Esophagus mucosa (tissue), 1 donor: ENCODE results near the gene NLGN1. TPM values are rescaled to one million over a fixed set of nuclear protein-coding genes. Genes with fewer than 3 reads are reported as not detected.

Experiments used
- ATAC-seq: fragments of 200-7000 bp; cut with Tn5 transposase; one replicate; pipeline ENCODE4 v1.9.1; 2020
- total RNA-seq: library from RNA; stranded (reverse); gene quantifications from one replicate; pipeline ENCODE4 v1.2.4, GENCODE V29; 2023
- donor health status: DM: yes; HTN: yes; CAD: no.

NLGN1 gene
- total RNA-seq, 1 donor from 2014 or later = 0.44 TPM

- ATAC-seq = no peak
These were observed 705.3 kb downstream of the NLGN1 start for GRCh38 chr3:174102866-174103265.

GRCh38 chr3:174110761-174111160, 713.2 kb downstream of the NLGN1 start:
- ATAC-seq = no peak

GRCh38 chr3:174111776-174112175, 714.2 kb downstream of the NLGN1 start:
- ATAC-seq = no peak

GRCh38 chr3:174116421-174116820, 718.9 kb downstream of the NLGN1 start:
- no peak for ATAC-seq

GRCh38 chr3:174120997-174121396, 723.5 kb downstream of the NLGN1 start:
- ATAC-seq = no peak

GRCh38 chr3:174122411-174122810, 724.9 kb downstream of the NLGN1 start:
- ATAC-seq = no peak

GRCh38 chr3:174125267-174125824, 727.8 kb downstream of the NLGN1 start:
- no peak for ATAC-seq

GRCh38 chr3:174126990-174127758, 729.6 kb downstream of the NLGN1 start:
- peak; percentile 39 for ATAC-seq

- no peak for ATAC-seq
These were observed 734.5 kb downstream of the NLGN1 start for GRCh38 chr3:174132006-174132405.

- no peak for ATAC-seq
These were observed 735.0 kb downstream of the NLGN1 start for GRCh38 chr3:174132421-174133042.

- ATAC-seq = no peak
These were observed 748.5 kb downstream of the NLGN1 start for GRCh38 chr3:174146008-174146407.

GRCh38 chr3:174147798-174148197, 750.3 kb downstream of the NLGN1 start:
- ATAC-seq = no peak

GRCh38 chr3:174153871-174154270, 756.3 kb downstream of the NLGN1 start:
- no peak for ATAC-seq

GRCh38 chr3:174156200-174156599, 758.7 kb downstream of the NLGN1 start:
- no peak for ATAC-seq

GRCh38 chr3:174158674-174159073, 761.1 kb downstream of the NLGN1 start:
- ATAC-seq = no peak

GRCh38 chr3:174159604-174160003, 762.1 kb downstream of the NLGN1 start:
- no peak for ATAC-seq

GRCh38 chr3:174162550-174162949, 765.0 kb downstream of the NLGN1 start:
- no peak for ATAC-seq

- no peak for ATAC-seq
These were observed 770.5 kb downstream of the NLGN1 start for GRCh38 chr3:174168026-174168425.

- no peak for ATAC-seq
These were observed 771.2 kb downstream of the NLGN1 start for GRCh38 chr3:174168538-174169254.

GRCh38 chr3:174169736-174170135, 772.2 kb downstream of the NLGN1 start:
- ATAC-seq = no peak

- ATAC-seq = no peak
These were observed 772.7 kb downstream of the NLGN1 start for GRCh38 chr3:174170248-174170647.

- no peak for ATAC-seq
These were observed 788.9 kb downstream of the NLGN1 start for GRCh38 chr3:174186377-174186989.

- ATAC-seq = no peak
These were observed 793.8 kb downstream of the NLGN1 start for GRCh38 chr3:174191380-174191779.
